Caco-2 (cell line): ENCODE measurements around the gene HRNR. TPM values are rescaled to one million over a fixed set of nuclear protein-coding genes. Genes with fewer than 3 reads are reported as not detected.
A peak's percentile ranks its signal among the peaks of the same experiment; 100 is the strongest.

Source experiments
- BruUV-seq: library from RNA; stranded (reverse); fragments of 400-500 nt; replicated peaks from 2 replicates; lab custom pipeline; 2021; lab: Mats Ljungman, UMichigan
- CTCF ChIA-PET: fragments of 300-600 bp; sonication (Branson Sonifier 250); formaldehyde crosslinking; loops from one replicate; lab custom pipeline; 2022; ENCODE audit warnings: antibody characterized with exemption; lab: Charles Lee
- POLR2A ChIA-PET: fragments of 300-600 bp; sonication (Branson Sonifier 250); formaldehyde crosslinking; loops from one replicate; lab custom pipeline; 2022; ENCODE audit warnings: antibody characterized with exemption; lab: Charles Lee
- DNase-seq, 2 experiments: peaks; one replicate each; pipeline versions ENCODE4 v3.0.0 to v3.0.0-alpha.2; 2020 to 2022
- H3K27me3 ChIP-seq: replicated peaks from 2 replicates; pipeline ENCODE4 v1.6.0; 2011; ENCODE audit warnings: low read length; ENCODE audit not compliant: control insufficient read depth, insufficient read depth
- H3K36me3 ChIP-seq: 2 replicates; pipeline ENCODE4 v1.5.1; 2011; ENCODE audit warnings: low read length; ENCODE audit not compliant: control insufficient read depth, insufficient read depth
- H3K4me1 ChIP-seq: fragments of 250-450 bp; sonication (Bioruptor Pico); 2 replicates; pipeline ENCODE4 v1.5.1; 2020; ENCODE audit warnings: mild to moderate bottlenecking
- H3K4me3 ChIP-seq: 2 replicates; pipeline ENCODE4 v1.5.1; 2011; ENCODE audit warnings: low read depth, mild to moderate bottlenecking, control low read depth, low read length
- H3K9me3 ChIP-seq: fragments of 250-450 bp; sonication (Bioruptor Pico); 2 replicates; pipeline ENCODE4 v1.5.1; 2020; ENCODE audit warnings: mild to moderate bottlenecking, moderate library complexity
- H3K27ac Mint-ChIP-seq: one replicate; pipeline ENCODE4 v1.8.0; 2022; ENCODE audit warnings: mixed read lengths; ENCODE audit not compliant: unreplicated experiment
- H3K27me3 Mint-ChIP-seq: one replicate; pipeline ENCODE4 v1.8.0; 2022; ENCODE audit warnings: mixed read lengths; ENCODE audit not compliant: insufficient read depth, unreplicated experiment
- H3K36me3 Mint-ChIP-seq: one replicate; pipeline ENCODE4 v1.8.0; 2022; ENCODE audit warnings: mild to moderate bottlenecking, mixed read lengths; ENCODE audit not compliant: insufficient read depth, unreplicated experiment
- H3K4me1 Mint-ChIP-seq: one replicate; pipeline ENCODE4 v1.8.0; 2022; ENCODE audit warnings: low read depth, mixed read lengths; ENCODE audit not compliant: unreplicated experiment
- H3K4me3 Mint-ChIP-seq: one replicate; pipeline ENCODE4 v1.8.0; 2022; ENCODE audit warnings: mild to moderate bottlenecking, moderate library complexity, mixed read lengths; ENCODE audit not compliant: unreplicated experiment
- H3K9me3 Mint-ChIP-seq: one replicate; pipeline ENCODE4 v1.8.0; 2022; ENCODE audit warnings: mixed read lengths; ENCODE audit not compliant: unreplicated experiment
- intact Hi-C: fragments of 100-400 bp; cut with micrococcal nuclease; formaldehyde crosslinking; loops from one replicate; pipeline ENCODE4 v1.10.0; 2022; ENCODE audit not compliant: unreplicated experiment
- total RNA-seq: library from RNA; stranded (reverse); gene quantifications from 2 replicates; pipeline ENCODE4 v1.2.3, GENCODE V29; 2022
- TF ChIP-seq, protein P1 (sequence below), 2 experiments: fragments of 200-600 bp in 1 of 2; IDR thresholded peaks; 1 replicate in 1 of 2; 2 replicates in 1 of 2; pipeline versions ENCODE4 v1.5.1 to v1.8.0; 2011 to 2022; ENCODE audit warnings: antibody characterized with exemption in 1 of 2, control low read depth in 1 of 2, inconsistent platforms in 1 of 2, low read depth in 1 of 2, low read length in 1 of 2, mild to moderate bottlenecking in 1 of 2, moderate library complexity in 1 of 2; ENCODE audit not compliant: insufficient read depth in 1 of 2, severe bottlenecking in 1 of 2, unreplicated experiment in 1 of 2

HRNR gene
- total RNA-seq, 1 experiment from 2014 or later: not detected

DNA sequence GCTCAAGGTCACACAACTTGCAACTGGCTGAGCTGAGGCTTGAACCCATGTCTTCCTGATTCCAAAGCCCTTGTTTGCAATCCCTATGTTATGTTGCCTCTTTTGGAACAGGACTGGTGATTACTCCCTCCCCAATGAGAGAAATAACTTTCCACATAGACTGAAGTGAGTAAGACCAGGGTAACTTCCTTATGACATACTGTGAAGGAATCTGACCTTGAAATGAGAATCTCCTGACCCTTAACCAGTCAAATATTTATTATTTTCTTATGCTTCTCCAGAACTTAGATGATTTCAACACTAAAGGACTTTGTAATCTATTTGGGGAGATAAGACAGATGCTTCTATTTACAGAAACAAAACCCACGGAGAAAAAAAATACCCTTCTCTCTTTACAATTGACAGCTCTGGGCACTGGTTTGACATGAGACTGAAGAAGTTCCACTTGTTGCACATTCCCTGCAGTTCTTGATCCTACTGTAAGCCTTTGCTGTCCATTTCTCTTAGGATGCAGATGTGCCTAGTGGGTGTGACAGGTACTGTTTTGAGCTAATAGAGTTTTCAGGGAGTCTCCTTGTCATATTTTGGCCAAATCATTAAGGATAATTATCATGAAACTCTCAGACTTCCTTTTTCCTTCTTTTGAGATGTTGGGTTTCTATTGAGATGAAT, 61.1 kb downstream of the HRNR start:
- TF ChIP-seq, protein P1, sequence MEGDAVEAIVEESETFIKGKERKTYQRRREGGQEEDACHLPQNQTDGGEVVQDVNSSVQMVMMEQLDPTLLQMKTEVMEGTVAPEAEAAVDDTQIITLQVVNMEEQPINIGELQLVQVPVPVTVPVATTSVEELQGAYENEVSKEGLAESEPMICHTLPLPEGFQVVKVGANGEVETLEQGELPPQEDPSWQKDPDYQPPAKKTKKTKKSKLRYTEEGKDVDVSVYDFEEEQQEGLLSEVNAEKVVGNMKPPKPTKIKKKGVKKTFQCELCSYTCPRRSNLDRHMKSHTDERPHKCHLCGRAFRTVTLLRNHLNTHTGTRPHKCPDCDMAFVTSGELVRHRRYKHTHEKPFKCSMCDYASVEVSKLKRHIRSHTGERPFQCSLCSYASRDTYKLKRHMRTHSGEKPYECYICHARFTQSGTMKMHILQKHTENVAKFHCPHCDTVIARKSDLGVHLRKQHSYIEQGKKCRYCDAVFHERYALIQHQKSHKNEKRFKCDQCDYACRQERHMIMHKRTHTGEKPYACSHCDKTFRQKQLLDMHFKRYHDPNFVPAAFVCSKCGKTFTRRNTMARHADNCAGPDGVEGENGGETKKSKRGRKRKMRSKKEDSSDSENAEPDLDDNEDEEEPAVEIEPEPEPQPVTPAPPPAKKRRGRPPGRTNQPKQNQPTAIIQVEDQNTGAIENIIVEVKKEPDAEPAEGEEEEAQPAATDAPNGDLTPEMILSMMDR (IDR thresholded peaks at IDR 0.05; ENCODE audit: insufficient read depth in 1 of 2, low read depth in 1 of 2, low read length in 1 of 2, severe bottlenecking in 1 of 2, unreplicated experiment in 1 of 2): peak in 1 of 2 experiments; percentile 15
- intact Hi-C loops: loop anchor here (1.0 kb wide), 2 partner anchors 21 to 22 kb away; no protein-coding TSS in a partner anchor
- Histone ChIP-seq H3K4me1 (peaks cover 38% of the 10 kb centered on the region), H3K27me3 (no peaks in the 10 kb centered on the region), H3K4me3 (no peak overlapping the region), H3K36me3 (no peaks in the 10 kb centered on the region), H3K9me3 (no peaks in the 10 kb centered on the region)
- ChIA-PET CTCF (no interaction called here), POLR2A (no interaction called here)
- peak in 1 of 2 experiments; percentile 66 for DNase-seq
- Mint-ChIP-seq H3K27me3 (no peaks in the 10 kb centered on the region), H3K9me3 (peaks cover 30% of the 10 kb centered on the region), H3K36me3 (peaks cover 8% of the 10 kb centered on the region), H3K4me1 (peaks cover 41% of the 10 kb centered on the region), H3K4me3 (no peak overlapping the region), H3K27ac (no peak overlapping the region)
- no TSS peak for BruUV-seq

Other genes with a start within 250 kb of the HRNR start
- 2,143 and 2,154 TPM in 2 replicates for gene S100A10, start 230.3 kb downstream of the HRNR start, total RNA-seq
- gene S100A11, start 187.2 kb downstream of the HRNR start, total RNA-seq: 364 and 408 TPM in 2 replicates
- gene TCHHL1, start 135.1 kb downstream of the HRNR start, total RNA-seq: not detected in 2 replicates
- 0.39 and 0.54 TPM in 2 replicates for gene TCHH, start 108.7 kb downstream of the HRNR start, total RNA-seq
- gene RPTN, start 65.0 kb downstream of the HRNR start, total RNA-seq: not detected in 2 replicates
- gene FLG, start 101.0 kb upstream of the HRNR start, total RNA-seq: not detected in 2 replicates
- not detected in 2 replicates for gene FLG2, start 135.8 kb upstream of the HRNR start, total RNA-seq
- not detected in 2 replicates for gene CRNN, start 190.1 kb upstream of the HRNR start, total RNA-seq